Measurements from ENCODE around the gene TIPARP. TPM values are rescaled to one million over a fixed set of nuclear protein-coding genes. Genes with fewer than 3 reads are reported as not detected.

The TIPARP gene
- total and polyA plus RNA-seq, 2 of the 13 experiments (the other 11 are each of a cell fraction or from before 2014, with no cell fraction given) = 7.3 to 19.7 TPM

GRCh38 chr3:156741935-156742334 lies 67.5 kb downstream of the TIPARP start:
- FAIRE-seq = no peak
- DNase-seq (ENCODE audit: low spot score) = no peak
- Histone ChIP-seq H3K4me1 (ENCODE audit: insufficient read depth, low read length) (peaks cover 23% of the 10 kb centered on the region), H3K4me2 (ENCODE audit: low read depth, low read length) (no peak overlapping the region), H2AFZ (ENCODE audit: low read length) (no peak overlapping the region), H3K79me2 (ENCODE audit: insufficient read depth, low read length) (no peaks in the 10 kb centered on the region), H3K4me3 (replicated peaks in 1 of 3; ENCODE audit: insufficient read depth in 1 of 3, low read depth in 2 of 3, low read length in 3 of 3) (no peak overlapping the region), H3K9ac (ENCODE audit: insufficient read depth, low read depth, low read length) (no peak overlapping the region), H4K20me1 (ENCODE audit: insufficient read depth, low read length) (no peaks in the 10 kb centered on the region), H3K9me3 (ENCODE audit: low read length) (peaks cover 3% of the 10 kb centered on the region; the same call in 1 of the 2 replicates), H3K27me3 (ENCODE audit: control insufficient read depth in 1 of 2, insufficient read depth in 2 of 2, low read length in 2 of 2) (no peaks in the 10 kb centered on the region), H3K36me3 (replicated peaks in 1 of 2; ENCODE audit: control insufficient read depth in 1 of 2, insufficient read depth in 2 of 2, low read length in 2 of 2) (no peaks in the 10 kb centered on the region), H3K27ac (ENCODE audit: extremely low read length, insufficient read depth, low read length) (no peak overlapping the region)
- no TSS peak for BruUV-seq (replicated peaks)
- CTCF ChIA-PET (ENCODE audit: low intra/inter-chr PET ratio, low total read pairs) = no interaction called here
- in situ Hi-C loops (cut with HindIII; ENCODE audit: extremely low pct_ligation_motif_present, low pct_unique_long_range_greater_than_20kb) (no loop called here), intact Hi-C loops (cut with micrococcal nuclease; ENCODE audit: unreplicated experiment) (no loop called here)
- TF ChIP-seq FIP1L1 (IDR thresholded peaks at IDR 0.05; ENCODE audit: borderline replicate concordance, insufficient read depth, low read depth, low read length) = no peak
- TF ChIP-seq POLR2AphosphoS5 (IDR thresholded peaks at IDR 0.05; ENCODE audit: low read depth, low read length) = no peak
- no peak for TF ChIP-seq TOE1 (CRISPR knock-in tag; IDR thresholded peaks at IDR 0.05)
- no CpG with 5 or more reads among the region's 2 CpGs for WGBS (ENCODE audit: low lambda C conversion rate)
- no peak for ATAC-seq
- POLR2A ChIA-PET = no interaction called here

- Histone ChIP-seq H3K9ac (ENCODE audit: insufficient read depth, low read depth, low read length) (no peak overlapping the region), H3K4me3 (replicated peaks in 1 of 3; ENCODE audit: insufficient read depth in 1 of 3, low read depth in 2 of 3, low read length in 3 of 3) (no peak overlapping the region), H3K79me2 (ENCODE audit: insufficient read depth, low read length) (no peaks in the 10 kb centered on the region), H3K9me3 (ENCODE audit: low read length) (peaks cover 8% of the 10 kb centered on the region; the same call in 1 of the 2 replicates), H2AFZ (ENCODE audit: low read length) (no peak overlapping the region), H3K4me2 (ENCODE audit: low read depth, low read length) (no peak overlapping the region), H3K27ac (ENCODE audit: extremely low read length, insufficient read depth, low read length) (no peak overlapping the region), H3K36me3 (replicated peaks in 1 of 2; ENCODE audit: control insufficient read depth in 1 of 2, insufficient read depth in 2 of 2, low read length in 2 of 2) (no peaks in the 10 kb centered on the region), H4K20me1 (ENCODE audit: insufficient read depth, low read length) (no peaks in the 10 kb centered on the region), H3K4me1 (ENCODE audit: insufficient read depth, low read length) (peaks cover 23% of the 10 kb centered on the region), H3K27me3 (ENCODE audit: control insufficient read depth in 1 of 2, insufficient read depth in 2 of 2, low read length in 2 of 2) (no peaks in the 10 kb centered on the region)
- no peak for DNase-seq (ENCODE audit: low spot score)
- intact Hi-C loops (cut with micrococcal nuclease; ENCODE audit: unreplicated experiment) (no loop called here), in situ Hi-C loops (cut with HindIII; ENCODE audit: extremely low pct_ligation_motif_present, low pct_unique_long_range_greater_than_20kb) (no loop called here)
- TF ChIP-seq ZKSCAN8 (CRISPR knock-in tag; IDR thresholded peaks at IDR 0.05; ENCODE audit: borderline replicate concordance) (no peak), GZF1 (CRISPR knock-in tag; IDR thresholded peaks at IDR 0.05) (no peak), KDM5A (IDR thresholded peaks at IDR 0.05; ENCODE audit: borderline replicate concordance, low read length) (no peak), MLXIP (CRISPR knock-in tag; IDR thresholded peaks at IDR 0.05; ENCODE audit: borderline replicate concordance) (no peak), FOSL1 (CRISPR knock-in tag; IDR thresholded peaks at IDR 0.05; ENCODE audit: borderline replicate concordance) (no peak), ZNF503 (CRISPR knock-in tag; IDR thresholded peaks at IDR 0.05) (no peak), SPEN (CRISPR knock-in tag; IDR thresholded peaks at IDR 0.05; ENCODE audit: low read depth) (no peak), ZNF383 (CRISPR knock-in tag; IDR thresholded peaks at IDR 0.05; ENCODE audit: borderline replicate concordance) (no peak), SRY (CRISPR knock-in tag; IDR thresholded peaks at IDR 0.05) (no peak), RAD21 (CRISPR knock-in tag; IDR thresholded peaks at IDR 0.05) (no peak), ZNF275 (CRISPR knock-in tag; IDR thresholded peaks at IDR 0.05; ENCODE audit: borderline replicate concordance) (no peak)
- no peak for FAIRE-seq
- BruUV-seq (replicated peaks) = no TSS peak
- CTCF ChIA-PET (ENCODE audit: low intra/inter-chr PET ratio, low total read pairs) = no interaction called here
- POLR2A ChIA-PET = no interaction called here
- no peak for ATAC-seq
Measured at GRCh38 chr3:156742401-156742800, 68.0 kb downstream of the TIPARP start.
